Measurements from ENCODE around the gene ADAM19.

ADAM19 gene

GRCh38 chr5:157464519-157465171 is 110.9 kb downstream of the ADAM19 start:
- TF ChIP-seq CTCF (IDR thresholded peaks at IDR 0.05; ENCODE audit: borderline replicate concordance, control extremely low read depth, extremely low read depth, insufficient read depth, missing control alignments), result no peak
- in situ Hi-C loops (cut with MboI; ENCODE audit: low sequenced_read_pairs, unreplicated experiment), result no loop called here
- peak; percentile 61 for DNase-seq (ENCODE audit: low spot score)

GRCh38 chr5:157463621-157464518 is 111.7 kb downstream of the ADAM19 start:
- DNase-seq (ENCODE audit: low spot score), result no peak
- in situ Hi-C loops (cut with MboI; ENCODE audit: low sequenced_read_pairs, unreplicated experiment), result no loop called here
- no peak for TF ChIP-seq CTCF (IDR thresholded peaks at IDR 0.05; ENCODE audit: borderline replicate concordance, control extremely low read depth, extremely low read depth, insufficient read depth, missing control alignments)

GRCh38 chr5:157463081-157463480 is 112.5 kb downstream of the ADAM19 start:
- no peak for DNase-seq (ENCODE audit: low spot score)
- no peak for TF ChIP-seq CTCF (IDR thresholded peaks at IDR 0.05; ENCODE audit: borderline replicate concordance, control extremely low read depth, extremely low read depth, insufficient read depth, missing control alignments)
- in situ Hi-C loops (cut with MboI; ENCODE audit: low sequenced_read_pairs, unreplicated experiment), result no loop called here

GRCh38 chr5:157460921-157461792 is 114.4 kb downstream of the ADAM19 start:
- no peak for TF ChIP-seq CTCF (IDR thresholded peaks at IDR 0.05; ENCODE audit: borderline replicate concordance, control extremely low read depth, extremely low read depth, insufficient read depth, missing control alignments)
- no peak for DNase-seq (ENCODE audit: low spot score)
- in situ Hi-C loops (cut with MboI; ENCODE audit: low sequenced_read_pairs, unreplicated experiment), result no loop called here

- peak; percentile 64 for DNase-seq (ENCODE audit: low spot score)
- TF ChIP-seq CTCF (IDR thresholded peaks at IDR 0.05; ENCODE audit: borderline replicate concordance, control extremely low read depth, extremely low read depth, insufficient read depth, missing control alignments), result no peak
- in situ Hi-C loops (cut with MboI; ENCODE audit: low sequenced_read_pairs, unreplicated experiment), result no loop called here
Observed at GRCh38 chr5:157459715-157460599, 115.6 kb downstream of the ADAM19 start, which contains the start of gene NIPAL4. NIPAL4 (plus strand) TSS chr5:157460213; CDS start chr5:157460321, 108 bp downstream.

All from GM13976 (cell line).